ENCODE data around the gene LRP4.

The LRP4 gene

GRCh38 chr11:46890665-46891064, 27.7 kb downstream of the LRP4 start:
- no peak for DNase-seq

GRCh38 chr11:46889689-46890475, 28.5 kb downstream of the LRP4 start:
- peak; percentile 77 for DNase-seq

- no peak for DNase-seq
These were observed 29.1 kb downstream of the LRP4 start for GRCh38 chr11:46889251-46889650.

- no peak for DNase-seq
These were observed 29.7 kb downstream of the LRP4 start for GRCh38 chr11:46888636-46889035.

DNA sequence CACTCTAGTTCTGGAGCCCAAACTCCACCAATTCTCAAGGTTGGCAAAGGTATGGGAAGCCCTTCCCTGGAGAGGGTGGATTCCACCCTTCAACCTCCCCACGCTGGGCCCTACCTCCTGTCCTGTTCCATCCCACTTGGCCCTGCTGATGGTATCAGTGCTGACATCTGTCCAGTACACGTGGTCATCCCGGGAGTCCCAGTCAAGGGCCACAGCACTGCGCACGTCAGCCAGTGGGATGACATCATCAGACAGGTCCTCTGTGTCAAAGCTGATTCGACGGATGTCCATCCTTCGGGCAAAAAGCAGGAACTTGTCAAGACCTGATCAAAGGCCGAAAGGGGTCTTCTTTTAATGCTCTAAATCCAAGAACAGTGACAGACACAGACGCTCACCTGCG, 32.1 kb downstream of the LRP4 start:
- DNase-seq = no peak

DNA sequence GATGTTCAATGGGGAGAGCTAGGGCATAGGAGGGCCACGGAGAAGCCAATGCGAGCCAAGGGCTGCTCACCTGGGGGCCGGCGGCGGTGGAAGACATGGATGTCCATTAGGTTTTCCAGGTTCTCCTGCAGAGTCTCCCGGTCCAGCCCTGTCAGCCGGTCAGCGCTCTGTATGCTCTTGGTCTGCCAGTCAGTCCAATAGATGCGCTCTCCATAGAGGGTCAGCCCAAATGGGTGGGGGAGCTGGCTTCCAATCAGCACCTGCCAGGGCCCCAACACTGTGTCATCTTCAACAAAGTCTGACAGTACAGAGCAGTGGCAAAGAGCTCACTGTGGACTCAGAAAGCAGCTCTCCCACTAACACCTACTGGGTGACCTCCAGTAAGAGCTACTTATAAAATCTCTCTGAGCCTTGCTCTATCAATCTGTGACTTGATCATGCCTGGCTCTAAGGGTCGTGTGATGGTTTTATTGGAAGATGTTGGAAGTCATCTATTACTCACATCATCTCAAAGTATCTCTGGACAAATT, 39.2 kb downstream of the LRP4 start:
- no peak for DNase-seq

- DNase-seq = no peak
These were observed 40.8 kb downstream of the LRP4 start for GRCh38 chr11:46877580-46877979.

GRCh38 chr11:46876471-46876870, 41.9 kb downstream of the LRP4 start:
- DNase-seq = no peak

GRCh38 chr11:46874586-46874985, 43.8 kb downstream of the LRP4 start:
- no peak for DNase-seq

DNA sequence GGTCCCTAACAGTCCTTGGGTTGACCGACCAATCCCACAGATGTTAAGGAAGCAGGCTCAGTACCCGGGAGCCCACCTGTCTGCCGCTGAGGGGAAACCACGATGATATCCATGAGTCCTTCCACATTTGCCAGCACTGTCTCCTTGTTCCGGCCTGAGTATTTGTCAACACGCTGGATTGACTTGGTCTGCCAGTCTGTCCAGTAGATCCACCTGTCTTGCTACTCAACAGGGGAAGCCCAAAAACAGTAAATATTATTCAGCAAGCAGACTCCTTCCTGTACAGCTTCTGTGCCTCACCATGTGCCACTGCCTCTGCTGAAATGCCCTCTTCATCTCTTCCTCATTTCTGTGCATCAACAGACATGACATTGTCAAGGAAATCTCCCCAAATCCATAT, 49.4 kb downstream of the LRP4 start:
- DNase-seq = no peak

- no peak for DNase-seq
These were observed 53.0 kb downstream of the LRP4 start for GRCh38 chr11:46865340-46865739.

DNA sequence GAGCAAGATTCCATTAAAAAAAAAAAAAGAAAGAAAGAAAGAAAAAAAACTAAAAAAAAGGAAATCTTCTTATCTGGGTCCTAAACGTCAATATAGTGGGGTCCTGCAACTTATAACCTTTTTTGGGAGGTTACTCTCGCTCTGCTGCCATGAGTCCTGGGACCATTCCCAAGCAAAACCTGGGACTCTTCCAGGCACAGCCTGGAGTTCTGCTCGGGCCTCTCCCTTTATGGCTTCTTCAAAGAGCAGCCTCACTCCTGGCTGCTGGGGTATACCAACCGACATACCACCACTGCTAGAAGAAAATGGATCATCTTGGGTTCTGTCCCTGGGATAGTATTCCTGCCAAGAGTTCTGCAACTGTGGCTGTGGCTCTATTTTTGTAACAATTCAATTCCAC, 58.1 kb downstream of the LRP4 start:
- DNase-seq = no peak

DNA sequence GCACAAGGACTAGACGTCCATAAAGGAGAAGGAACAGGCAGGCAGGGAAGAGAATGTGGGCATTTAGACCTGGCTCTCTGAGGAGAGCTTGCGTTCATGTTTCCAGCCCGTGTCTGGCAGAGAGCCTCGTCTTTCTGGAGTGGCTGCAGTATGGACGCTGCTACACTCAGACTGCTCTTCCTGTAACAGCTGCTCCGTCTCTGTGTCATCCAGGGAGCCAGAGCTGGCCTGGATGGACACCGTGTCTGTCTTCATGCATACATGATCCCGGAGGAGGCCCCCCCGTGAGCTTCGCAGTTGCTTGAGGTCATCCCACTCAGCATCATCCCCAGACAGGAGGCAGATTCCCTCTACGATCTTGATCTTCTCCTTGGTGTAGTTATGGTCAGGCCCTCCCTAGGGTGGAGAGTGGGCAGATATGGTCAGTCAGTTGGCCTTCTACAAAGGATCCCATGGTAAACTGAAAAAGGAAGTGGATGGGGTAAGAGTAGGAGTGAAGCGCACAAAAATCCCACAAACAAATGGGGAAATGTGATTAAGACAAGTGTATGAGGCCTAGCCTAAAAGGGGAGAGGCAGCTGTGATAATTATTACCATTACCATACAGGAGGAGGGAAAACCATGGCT, 59.3 kb downstream of the LRP4 start:
- no peak for DNase-seq

GRCh38 chr11:46857666-46858065, 60.7 kb downstream of the LRP4 start:
- DNase-seq = no peak

- DNase-seq = no peak
These were observed 61.6 kb downstream of the LRP4 start for GRCh38 chr11:46856605-46857343.

DNA sequence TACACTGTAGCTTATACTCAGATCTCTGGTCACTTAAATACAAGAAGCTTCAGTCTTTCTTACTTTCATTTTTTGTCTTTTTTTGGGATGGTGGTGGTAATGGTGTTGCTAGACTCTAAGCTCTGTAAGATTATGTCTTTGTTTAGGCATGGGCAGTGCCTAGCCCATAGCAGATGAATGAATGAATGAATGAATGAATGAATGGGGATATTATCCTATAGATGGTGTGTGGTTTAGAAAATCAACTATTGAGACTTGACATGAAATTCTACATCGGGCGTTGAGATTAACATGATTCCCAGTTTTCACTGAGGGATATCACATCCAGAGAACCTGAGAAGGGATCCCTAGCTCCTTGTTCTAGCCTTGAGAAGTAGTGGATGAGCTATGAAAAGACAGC, 62.5 kb downstream of the LRP4 start:
- no peak for DNase-seq

GRCh38 chr11:46855167-46855566, 63.2 kb downstream of the LRP4 start:
- no peak for DNase-seq

DNA sequence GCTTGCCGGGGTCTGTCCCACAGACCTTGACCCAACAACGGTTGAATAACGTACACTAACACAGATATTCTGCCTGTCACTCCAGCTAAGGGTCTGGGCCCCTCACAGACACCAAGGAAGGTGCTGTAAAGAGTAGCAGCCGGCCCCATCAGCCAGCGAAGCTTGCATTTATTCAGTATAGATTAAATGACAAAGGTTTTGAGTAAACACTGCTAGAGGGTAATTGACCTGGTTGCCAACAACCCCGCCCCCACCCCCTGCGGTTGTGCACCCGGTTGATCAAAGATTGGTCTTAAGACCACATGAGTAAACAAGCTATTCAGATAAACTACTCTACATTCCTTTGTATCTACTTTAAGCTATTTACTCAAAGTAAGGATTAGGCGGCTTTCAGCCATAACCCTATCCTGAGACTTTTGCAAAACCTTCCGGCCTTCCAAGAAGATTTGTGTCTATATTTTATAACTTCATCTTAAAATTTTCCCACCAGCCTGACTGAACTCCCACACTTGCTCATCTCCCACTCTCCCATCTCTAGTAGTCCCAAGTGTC, 67.4 kb downstream of the LRP4 start:
- no peak for DNase-seq

GRCh38 chr11:46849631-46850030, 68.7 kb downstream of the LRP4 start:
- no peak for DNase-seq

DNA sequence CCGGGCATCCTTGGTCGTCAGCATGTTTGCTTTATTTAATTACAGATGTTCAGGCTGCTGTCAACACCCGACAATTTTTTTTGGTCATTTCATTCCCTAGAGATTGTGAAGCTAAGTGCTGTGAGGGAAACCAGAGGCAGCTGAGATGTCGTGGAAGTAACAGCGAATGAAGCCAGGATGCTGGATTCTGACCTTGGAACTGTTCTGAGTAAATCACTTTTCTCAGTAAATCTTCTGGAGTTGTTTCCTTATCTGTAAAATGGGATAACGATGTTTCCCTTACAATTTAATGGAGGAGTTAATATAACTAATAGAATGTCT, 71.9 kb downstream of the LRP4 start:
- DNase-seq = no peak

DNA sequence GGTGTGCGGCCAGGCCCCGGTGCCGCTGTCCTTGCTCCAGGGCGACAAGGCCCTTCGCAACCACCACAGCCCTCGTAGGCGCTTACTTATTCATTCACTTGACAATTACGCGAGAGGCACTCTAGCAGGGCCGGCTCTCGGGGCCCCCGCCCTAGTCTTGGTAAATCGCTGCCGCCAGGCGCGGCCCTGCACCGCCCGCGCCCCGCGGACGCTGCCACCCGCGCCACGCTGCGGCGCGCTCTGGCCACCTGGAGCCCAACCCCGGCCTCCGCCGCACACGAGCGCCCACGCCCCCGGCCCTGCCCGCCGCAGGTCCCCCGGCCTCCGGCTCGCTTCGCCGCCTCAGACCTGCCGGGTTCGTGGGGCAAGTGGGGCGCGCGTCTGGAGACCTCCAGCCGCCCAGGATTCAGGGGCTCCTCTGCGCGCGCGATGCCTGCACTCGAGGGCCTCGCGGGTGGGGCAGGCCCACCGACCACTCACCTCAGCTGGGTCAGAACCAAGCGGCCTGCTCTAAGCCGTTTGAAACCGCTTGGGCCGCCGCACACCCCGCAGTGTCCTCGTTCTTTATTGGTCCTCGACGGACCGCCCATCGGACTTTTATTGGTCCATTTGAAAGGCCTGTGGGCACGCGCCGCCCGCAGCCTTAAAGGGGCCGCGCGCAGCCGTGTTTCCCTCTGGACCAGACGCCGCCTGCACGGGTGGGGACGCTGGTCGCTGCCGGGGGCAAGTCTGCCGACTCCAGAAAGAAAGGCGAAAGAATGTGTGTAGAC, 72.4 kb downstream of the LRP4 start, which contains the start of gene CKAP5:
Gene CKAP5 (minus strand): TSS at position 541 of the 770 bp plus-strand sequence. CDS start 25,049 bp downstream, outside the sequence.
- peak; percentile 93 for DNase-seq

DNA sequence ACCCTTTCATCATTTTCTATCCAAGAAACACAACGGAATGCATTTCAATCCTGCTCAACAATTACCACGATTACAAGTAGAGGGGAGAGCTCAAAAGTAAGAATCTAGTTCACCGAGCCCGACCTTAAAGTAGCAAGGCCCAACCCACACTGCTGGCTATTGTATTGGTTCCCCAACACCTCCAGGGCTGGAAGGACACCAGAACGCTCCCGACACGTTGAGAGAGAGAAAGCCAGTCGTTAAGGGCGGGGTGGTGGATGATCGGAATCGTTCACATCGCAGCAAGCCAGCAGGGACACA, 73.0 kb downstream of the LRP4 start:
- DNase-seq = no peak

- DNase-seq = no peak
These were observed 78.2 kb downstream of the LRP4 start for GRCh38 chr11:46840116-46840515.
